Transverse colon (tissue), 4 donors: ENCODE measurements around the gene TPP2. TPM values are rescaled to one million over a fixed set of nuclear protein-coding genes. Genes with fewer than 3 reads are reported as not detected.

Experiments used
- DNase-seq: peaks from one replicate; pipeline ENCODE4 v3.0.0-alpha.2; 2019
- H3K27ac ChIP-seq, 4 donors: fragments of 200-600 bp; sonication (generic); 2 replicates each; pipeline ENCODE4 v1.5.1; 2016 to 2018; ENCODE audit warnings: inconsistent platforms in 4 of 4
- H3K27me3 ChIP-seq: fragments of 200-600 bp; sonication (generic); 2 replicates; pipeline ENCODE4 v1.5.1; 2017; ENCODE audit warnings: inconsistent platforms
- H3K36me3 ChIP-seq, 4 donors: fragments of 200-600 bp; sonication (generic); 2 replicates each; pipeline ENCODE4 v1.5.1; 2017 to 2019; ENCODE audit warnings: inconsistent platforms in 4 of 4
- H3K4me1 ChIP-seq, 4 donors: fragments of 200-600 bp; sonication (generic); 2 replicates each; pipeline ENCODE4 v1.5.1; 2017 to 2020; ENCODE audit warnings: inconsistent platforms in 4 of 4
- H3K4me3 ChIP-seq, 4 donors: fragments of 200-600 bp; sonication (generic); 1 replicate in 1 of 4; 2 replicates in 3 of 4; pipeline versions ENCODE4 v1.5.1 to v1.6.1; 2017 to 2019; ENCODE audit warnings: inconsistent platforms in 4 of 4
- H3K9me3 ChIP-seq, 2 donors: fragments of 200-600 bp; sonication (generic); 2 replicates each; pipeline ENCODE4 v1.5.1; 2017 to 2019; ENCODE audit warnings: inconsistent platforms in 2 of 2
- EP300 ChIP-seq: sonication (generic); formaldehyde crosslinking; IDR thresholded peaks from one replicate; pipeline ENCODE4 v1.6.1; 2017; ENCODE audit warnings: antibody characterized with exemption, low read depth
- POLR2A ChIP-seq: fragments of 450-650 bp; IDR thresholded peaks from one replicate; pipeline ENCODE4 v1.6.1; 2016; ENCODE audit warnings: antibody characterized with exemption, mild to moderate bottlenecking, moderate library complexity
- POLR2AphosphoS5 ChIP-seq, 3 donors: sonication (generic); formaldehyde crosslinking; IDR thresholded peaks; one replicate each; pipeline ENCODE4 v1.6.1; 2016; ENCODE audit warnings: antibody characterized with exemption in 3 of 3
- WGBS, 2 donors: methylation state at CpG; one replicate each; pipeline ENCODE4 v1.1.5; 2018; ENCODE audit warnings: low coverage in 1 of 2; 5-methylcytosine and 5-hydroxymethylcytosine counted together
- in situ Hi-C, 4 donors: fragments of 200-750 bp; cut with MboI; loops; one replicate each; pipeline versions ENCODE4 v1.15.0 to v1.15.1; 2017; ENCODE audit warnings: low sequenced_read_pairs in 3 of 4, low pct_ligation_motif_present in 1 of 4, low pct_unique_long_range_greater_than_20kb in 1 of 4
- intact Hi-C: fragments of 100-400 bp; cut with DNase I; formaldehyde crosslinking; loops from one replicate; pipeline ENCODE4 v1.15.1; 2023; ENCODE audit warnings: low total_unique reads
- total RNA-seq, 4 donors: library from RNA; depleted of rRNA; stranded (reverse); fragments of >200 nt; gene quantifications; one replicate each; pipeline ENCODE4 v1.1.0, GENCODE V29; 2016
- TF ChIP-seq, protein P1 (sequence below), 5 experiments: fragments of 200-600 bp in 3 of 5; fragments of 450-650 bp in 2 of 5; sonication (generic) in 3 of 5; IDR thresholded peaks; 1 replicate in 2 of 5; 2 replicates in 3 of 5; pipeline ENCODE4 v1.5.1; 2016 to 2017; ENCODE audit warnings: antibody characterized with exemption in 5 of 5, inconsistent platforms in 3 of 5, mild to moderate bottlenecking in 2 of 5, moderate library complexity in 1 of 5

The TPP2 gene
- total RNA-seq, 4 donors from 2014 or later, result 19.1 to 47.8 (median 30.3) TPM

DNA sequence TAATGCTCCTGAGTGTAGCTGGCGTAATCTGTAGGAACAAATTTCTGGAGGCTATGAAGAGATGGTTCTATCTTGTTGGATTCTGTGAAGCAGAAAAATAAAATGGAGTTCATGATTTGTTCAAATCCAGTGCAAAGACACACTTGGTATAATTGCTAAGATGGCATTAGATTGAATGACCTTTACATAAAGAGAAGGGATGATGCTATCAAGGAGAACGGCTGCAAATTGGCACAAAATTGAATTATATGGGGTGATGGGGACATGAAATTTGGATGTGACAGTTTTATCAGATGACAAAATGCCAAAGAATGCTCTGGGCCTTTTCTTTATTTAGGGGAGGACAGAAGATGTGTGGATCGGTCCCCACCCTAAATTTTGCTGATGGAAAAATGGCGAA, 94.1 kb downstream of the TPP2 start:
- no peak for TF ChIP-seq EP300
- no peak for TF ChIP-seq POLR2AphosphoS5 (IDR thresholded peaks at IDR 0.05)
- TF ChIP-seq, protein P1, sequence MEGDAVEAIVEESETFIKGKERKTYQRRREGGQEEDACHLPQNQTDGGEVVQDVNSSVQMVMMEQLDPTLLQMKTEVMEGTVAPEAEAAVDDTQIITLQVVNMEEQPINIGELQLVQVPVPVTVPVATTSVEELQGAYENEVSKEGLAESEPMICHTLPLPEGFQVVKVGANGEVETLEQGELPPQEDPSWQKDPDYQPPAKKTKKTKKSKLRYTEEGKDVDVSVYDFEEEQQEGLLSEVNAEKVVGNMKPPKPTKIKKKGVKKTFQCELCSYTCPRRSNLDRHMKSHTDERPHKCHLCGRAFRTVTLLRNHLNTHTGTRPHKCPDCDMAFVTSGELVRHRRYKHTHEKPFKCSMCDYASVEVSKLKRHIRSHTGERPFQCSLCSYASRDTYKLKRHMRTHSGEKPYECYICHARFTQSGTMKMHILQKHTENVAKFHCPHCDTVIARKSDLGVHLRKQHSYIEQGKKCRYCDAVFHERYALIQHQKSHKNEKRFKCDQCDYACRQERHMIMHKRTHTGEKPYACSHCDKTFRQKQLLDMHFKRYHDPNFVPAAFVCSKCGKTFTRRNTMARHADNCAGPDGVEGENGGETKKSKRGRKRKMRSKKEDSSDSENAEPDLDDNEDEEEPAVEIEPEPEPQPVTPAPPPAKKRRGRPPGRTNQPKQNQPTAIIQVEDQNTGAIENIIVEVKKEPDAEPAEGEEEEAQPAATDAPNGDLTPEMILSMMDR (IDR thresholded peaks at IDR 0.05), result no peak
- TF ChIP-seq POLR2A, result no peak
- WGBS, 2 donors, result 90 to 97% methylated on average over 4 of the region's 4 CpGs
- no peak overlapping the region for H3K27ac ChIP-seq
- H3K27me3 ChIP-seq, result peaks cover 42% of the 10 kb centered on the region
- H3K4me3 ChIP-seq, result no peak overlapping the region
- in situ Hi-C loops (no loop called here), intact Hi-C loops (no loop called here)
- no peak for DNase-seq
- H3K9me3 ChIP-seq, result no peaks in the 10 kb centered on the region
- no peaks in the 10 kb centered on the region for H3K36me3 ChIP-seq
- H3K4me1 ChIP-seq, result no peaks in the 10 kb centered on the region

DNA sequence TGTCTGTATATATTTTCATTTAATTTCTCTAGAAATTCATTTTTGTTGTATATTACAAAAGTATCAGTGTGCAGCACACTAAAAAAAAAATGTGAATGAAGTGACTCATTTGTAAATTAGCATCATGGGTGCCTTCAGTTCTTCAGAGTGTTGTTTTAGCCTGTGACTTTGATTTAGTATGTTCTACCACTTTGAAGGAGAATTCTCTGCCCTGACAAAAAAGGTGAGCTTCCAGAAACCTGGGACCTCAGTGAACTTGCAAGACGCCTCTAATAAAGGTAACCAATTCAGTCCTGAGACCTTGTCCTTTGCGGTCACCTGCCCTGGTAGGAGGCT, 95.7 kb downstream of the TPP2 start:
- WGBS, 2 donors, result 80 to 88% methylated on average over 2 of the region's 2 CpGs
- peaks cover 42% of the 10 kb centered on the region for H3K27me3 ChIP-seq
- intact Hi-C loops, result no loop called here
- H3K27ac ChIP-seq, result no peak overlapping the region
- in situ Hi-C loops, result no loop called here
- no peak overlapping the region for H3K4me3 ChIP-seq
- no peaks in the 10 kb centered on the region for H3K4me1 ChIP-seq
- no peaks in the 10 kb centered on the region for H3K36me3 ChIP-seq
- no peak for DNase-seq
- TF ChIP-seq, protein P1 (IDR thresholded peaks at IDR 0.05), result no peak
- TF ChIP-seq POLR2A (no peak), EP300 (no peak), POLR2AphosphoS5 (IDR thresholded peaks at IDR 0.05) (no peak)
- no peaks in the 10 kb centered on the region for H3K9me3 ChIP-seq

DNA sequence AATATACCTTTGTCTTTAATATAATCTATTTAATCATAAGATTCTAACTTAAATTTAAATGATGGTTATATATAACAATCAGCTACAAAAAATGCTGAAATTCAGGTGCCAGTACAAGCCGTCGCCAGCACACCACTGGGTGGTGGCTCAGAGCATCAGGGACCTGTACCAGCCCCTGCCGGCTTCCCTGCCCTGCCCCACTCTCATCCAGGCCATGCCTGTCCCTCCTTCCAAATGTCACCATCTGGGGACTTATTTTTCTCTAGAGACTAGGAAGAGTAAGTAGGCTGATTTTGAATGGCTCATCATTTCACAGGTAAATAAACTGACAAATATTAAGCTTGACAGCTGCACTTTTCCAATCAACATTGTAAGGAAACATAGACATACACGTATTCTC, 96.5 kb downstream of the TPP2 start:
- no peaks in the 10 kb centered on the region for H3K4me1 ChIP-seq
- intact Hi-C loops (no loop called here), in situ Hi-C loops (no loop called here)
- peaks cover 42% of the 10 kb centered on the region for H3K27me3 ChIP-seq
- H3K4me3 ChIP-seq, result no peak overlapping the region
- no peak for DNase-seq
- no peak overlapping the region for H3K27ac ChIP-seq
- no peaks in the 10 kb centered on the region for H3K9me3 ChIP-seq
- TF ChIP-seq, protein P1 (IDR thresholded peaks at IDR 0.05), result no peak
- no peak for TF ChIP-seq POLR2AphosphoS5 (IDR thresholded peaks at IDR 0.05)
- TF ChIP-seq EP300, result no peak
- no peak for TF ChIP-seq POLR2A
- no peaks in the 10 kb centered on the region for H3K36me3 ChIP-seq
- 80 to 87% methylated on average over 3 to 4 of the region's 4 CpGs for WGBS, 2 donors

DNA sequence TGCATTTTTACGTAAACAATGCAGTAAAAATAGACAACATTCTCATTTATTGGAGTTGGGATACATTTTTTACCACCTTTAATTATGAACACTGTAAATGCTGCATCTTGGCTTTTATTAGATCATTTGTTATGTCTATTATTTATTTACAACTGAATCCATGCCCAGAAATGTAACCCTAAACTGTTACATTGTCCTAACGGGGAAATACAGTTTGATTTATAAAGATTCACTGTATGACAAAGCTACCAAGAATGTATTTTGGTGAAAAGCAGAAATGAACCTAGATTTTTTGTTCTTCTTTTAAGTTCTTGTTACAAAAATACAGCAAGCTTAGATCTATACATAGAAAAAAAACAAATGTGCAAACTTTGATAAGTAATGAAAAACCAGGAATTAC, 97.0 kb downstream of the TPP2 start:
- in situ Hi-C loops (no loop called here), intact Hi-C loops (no loop called here)
- peaks cover 42% of the 10 kb centered on the region for H3K27me3 ChIP-seq
- H3K4me3 ChIP-seq, result no peak overlapping the region
- peaks cover 0 to 3% of the 10 kb centered on the region in 2 donors for H3K9me3 ChIP-seq
- no peaks in the 10 kb centered on the region for H3K36me3 ChIP-seq
- TF ChIP-seq POLR2A (no peak), POLR2AphosphoS5 (IDR thresholded peaks at IDR 0.05) (no peak), EP300 (no peak)
- TF ChIP-seq, protein P1 (IDR thresholded peaks at IDR 0.05), result no peak
- WGBS, 2 donors, result 54 to 63% methylated on average over 2 of the region's 2 CpGs
- DNase-seq, result no peak
- H3K4me1 ChIP-seq, result no peaks in the 10 kb centered on the region
- no peak overlapping the region for H3K27ac ChIP-seq
